Stimulated activated naive B cell treated with anti-CD40 and anti-IgM and Interleukin-4, amounts not matched to agents 10 μg/mL and 1 μg/mL and 100 μg/mL, for 72 hours (primary cell): Measurements from ENCODE around the gene RAI1.

Source experiments
- ATAC-seq, 2 donors: fragments of 150-1000 bp; cut with Tn5 transposase; replicated peaks; 2 replicates each; pipeline ENCODE4 v1.10.0; 2021; ENCODE audit warnings: moderate library complexity in 1 of 2
- DNase-seq: peaks from one replicate; pipeline ENCODE4 v3.0.0; 2021
- H3K27ac Mint-ChIP-seq: one replicate; pipeline ENCODE4 v1.8.0; 2022; ENCODE audit warnings: mild to moderate bottlenecking, mixed read lengths
- H3K27me3 Mint-ChIP-seq, 2 donors: one replicate each; pipeline ENCODE4 v1.8.0; 2022; ENCODE audit warnings: mixed read lengths in 2 of 2
- H3K36me3 Mint-ChIP-seq, 2 donors: one replicate each; pipeline ENCODE4 v1.8.0; 2022; ENCODE audit warnings: mixed read lengths in 2 of 2, mild to moderate bottlenecking in 1 of 2
- H3K4me1 Mint-ChIP-seq, 2 donors: one replicate each; pipeline ENCODE4 v1.8.0; 2022; ENCODE audit warnings: mixed read lengths in 2 of 2, mild to moderate bottlenecking in 1 of 2
- H3K4me3 Mint-ChIP-seq, 2 donors: one replicate each; pipeline ENCODE4 v1.8.0; 2022; ENCODE audit warnings: mild to moderate bottlenecking in 2 of 2, mixed read lengths in 2 of 2, moderate library complexity in 1 of 2
- H3K9me3 Mint-ChIP-seq, 2 donors: one replicate each; pipeline ENCODE4 v1.8.0; 2022; ENCODE audit warnings: mixed read lengths in 2 of 2, mild to moderate bottlenecking in 1 of 2

The RAI1 gene

DNA sequence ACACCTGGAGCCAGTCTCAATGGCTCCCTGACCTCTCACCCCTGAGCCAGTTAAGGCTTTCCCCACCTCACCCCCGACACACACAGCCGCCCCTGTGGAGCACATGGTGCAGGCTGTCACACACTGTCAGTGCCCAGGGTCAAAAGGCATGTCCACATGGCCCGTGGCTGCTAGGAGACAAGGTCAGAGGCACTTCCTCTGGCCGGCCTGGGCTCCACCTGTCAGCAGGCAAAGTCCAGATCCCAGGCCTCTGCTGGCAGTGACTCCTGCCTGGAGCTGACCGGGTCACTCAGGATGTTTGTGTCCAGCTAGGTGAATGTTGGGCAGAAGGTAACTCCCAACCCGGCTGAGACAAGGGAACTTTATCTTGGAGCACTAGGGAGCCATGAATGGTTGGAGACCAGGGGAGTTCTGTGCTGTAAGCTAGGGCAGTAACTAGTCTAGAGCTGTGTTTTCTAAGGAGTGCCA lies 149.5 kb downstream of the RAI1 start:
- ATAC-seq: no peak
- Mint-ChIP-seq H3K4me3 (no peak overlapping the region), H3K4me1 (peaks cover 51 to 85% of the 10 kb centered on the region in 2 donors), H3K9me3 (no peaks in the 10 kb centered on the region), H3K27ac (no peak overlapping the region), H3K27me3 (no peaks in the 10 kb centered on the region), H3K36me3 (peaks cover 54 to 77% of the 10 kb centered on the region in 2 donors)
- no peak for DNase-seq

DNA sequence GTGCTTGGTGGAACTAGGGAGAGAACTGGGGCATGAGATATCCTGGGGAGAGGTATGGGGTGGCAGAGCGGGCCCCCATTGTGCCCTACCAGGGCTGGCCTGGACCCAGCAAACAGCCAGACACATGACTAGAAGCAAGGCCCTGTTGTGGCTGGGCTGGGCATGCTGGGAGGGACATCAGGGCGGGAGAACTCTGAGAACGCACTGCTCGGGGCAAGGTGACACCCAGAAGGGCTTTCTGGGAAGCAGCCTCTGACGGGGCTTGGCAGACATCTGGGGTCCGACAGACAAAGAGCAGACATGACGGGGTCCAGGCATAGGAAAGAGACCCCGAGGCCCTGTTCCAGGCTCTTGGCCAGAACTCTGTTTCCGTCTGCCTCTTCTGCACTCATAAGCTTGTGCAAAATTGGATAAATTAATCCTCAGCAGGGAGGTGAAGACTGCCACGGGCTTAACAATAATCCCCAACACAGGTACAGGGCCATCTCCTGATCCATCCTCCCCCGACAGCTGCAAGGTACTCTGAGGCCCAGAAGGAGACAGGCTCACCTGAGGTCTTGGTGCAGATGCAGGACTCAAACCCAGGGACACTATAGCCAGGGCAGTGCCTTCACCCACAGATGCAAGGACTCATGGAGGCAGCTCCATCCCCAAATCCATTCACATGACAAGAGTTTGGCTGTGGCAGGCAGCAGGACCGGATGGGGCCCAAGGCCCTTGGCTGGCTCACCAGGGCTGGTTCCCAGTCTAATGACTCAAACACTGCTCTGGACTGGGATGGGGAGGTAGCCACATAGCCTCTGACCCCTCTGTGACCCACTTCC lies 150.2 kb downstream of the RAI1 start:
- no peak for DNase-seq
- no peak for ATAC-seq
- Mint-ChIP-seq H3K9me3 (no peaks in the 10 kb centered on the region), H3K27ac (no peak overlapping the region), H3K4me3 (no peak overlapping the region), H3K4me1 (peaks cover 48 to 83% of the 10 kb centered on the region in 2 donors), H3K27me3 (no peaks in the 10 kb centered on the region), H3K36me3 (peaks cover 52 to 75% of the 10 kb centered on the region in 2 donors)

GRCh38 chr17:17832032-17832363 lies 150.7 kb downstream of the RAI1 start:
- Mint-ChIP-seq H3K4me3 (peak overlapping the region in 1 of 2 donors; percentile 3), H3K27ac (peak overlapping the region; percentile 37)
- no peak for DNase-seq

GRCh38 chr17:17833658-17834357 lies 152.6 kb downstream of the RAI1 start:
- Mint-ChIP-seq H3K36me3 (peaks cover 34 to 60% of the 10 kb centered on the region in 2 donors), H3K4me3 (peak overlapping the region; percentile 93 to 97), H3K27me3 (no peaks in the 10 kb centered on the region), H3K4me1 (peaks cover 44 to 82% of the 10 kb centered on the region in 2 donors), H3K9me3 (no peaks in the 10 kb centered on the region), H3K27ac (peak overlapping the region; percentile 99)
- no peak for DNase-seq
- peak; percentile 6 to 8 for ATAC-seq

More at GRCh38 chr17:17832032-17832363, 150.7 kb downstream of the RAI1 start:
- peaks cover 47 to 71% of the 10 kb centered on the region in 2 donors for H3K36me3 Mint-ChIP-seq
- no peaks in the 10 kb centered on the region for H3K9me3 Mint-ChIP-seq
- no peak for ATAC-seq
- no peaks in the 10 kb centered on the region for H3K27me3 Mint-ChIP-seq
- peaks cover 43 to 80% of the 10 kb centered on the region in 2 donors for H3K4me1 Mint-ChIP-seq

GRCh38 chr17:17834974-17835373 lies 153.7 kb downstream of the RAI1 start:
- ATAC-seq: no peak
- Mint-ChIP-seq H3K27ac (peak overlapping the region; percentile 99), H3K9me3 (no peaks in the 10 kb centered on the region), H3K4me1 (peaks cover 47 to 85% of the 10 kb centered on the region in 2 donors), H3K27me3 (no peaks in the 10 kb centered on the region), H3K36me3 (peaks cover 28 to 51% of the 10 kb centered on the region in 2 donors), H3K4me3 (peak overlapping the region; percentile 93 to 97)
- DNase-seq: no peak

- Mint-ChIP-seq H3K4me1 (peaks cover 47 to 81% of the 10 kb centered on the region in 2 donors), H3K36me3 (peaks cover 24 to 47% of the 10 kb centered on the region in 2 donors), H3K27me3 (no peaks in the 10 kb centered on the region), H3K4me3 (peak overlapping the region; percentile 93 to 97), H3K9me3 (no peaks in the 10 kb centered on the region), H3K27ac (peak overlapping the region; percentile 99)
- DNase-seq: no peak
- ATAC-seq: no peak
Measured at GRCh38 chr17:17835415-17836249, 154.4 kb downstream of the RAI1 start.

DNA sequence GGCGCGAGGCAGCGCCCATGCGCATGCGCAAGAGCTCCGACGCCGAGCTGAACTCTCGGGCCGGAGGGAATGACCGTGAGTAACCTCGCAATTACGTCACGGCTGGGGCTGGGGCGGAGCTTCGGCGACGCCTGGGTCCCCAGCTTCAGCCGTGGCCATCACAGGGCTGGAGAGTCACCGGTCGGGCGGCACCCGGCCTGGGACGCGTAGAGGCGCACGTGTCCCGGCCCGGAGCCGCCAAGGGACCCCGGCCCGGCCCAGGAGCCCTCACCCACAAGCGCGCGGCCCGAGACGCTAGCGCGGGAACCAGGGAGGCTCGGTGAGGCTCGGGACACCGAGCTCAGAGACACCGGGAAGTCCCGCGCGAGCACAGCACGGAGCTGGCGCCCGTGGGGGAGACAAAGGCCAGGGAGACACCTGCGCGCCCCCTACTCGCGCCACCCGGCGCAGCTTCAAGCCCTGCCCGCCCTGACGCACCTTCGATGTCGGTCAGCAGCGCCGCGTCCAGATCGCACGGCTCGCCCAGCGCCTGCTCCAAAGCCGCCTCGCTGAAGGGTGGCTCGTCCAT lies 155.1 kb downstream of the RAI1 start:
- ATAC-seq: peak; percentile 66 to 71
- peak; percentile 96 for DNase-seq
- peaks cover 24 to 43% of the 10 kb centered on the region in 2 donors for H3K36me3 Mint-ChIP-seq
- H3K4me1 Mint-ChIP-seq: peaks cover 54 to 82% of the 10 kb centered on the region in 2 donors
- H3K9me3 Mint-ChIP-seq: no peaks in the 10 kb centered on the region
- H3K27ac Mint-ChIP-seq: peak overlapping the region; percentile 99
- H3K4me3 Mint-ChIP-seq: peak overlapping the region; percentile 93 to 97
- no peaks in the 10 kb centered on the region for H3K27me3 Mint-ChIP-seq

DNA sequence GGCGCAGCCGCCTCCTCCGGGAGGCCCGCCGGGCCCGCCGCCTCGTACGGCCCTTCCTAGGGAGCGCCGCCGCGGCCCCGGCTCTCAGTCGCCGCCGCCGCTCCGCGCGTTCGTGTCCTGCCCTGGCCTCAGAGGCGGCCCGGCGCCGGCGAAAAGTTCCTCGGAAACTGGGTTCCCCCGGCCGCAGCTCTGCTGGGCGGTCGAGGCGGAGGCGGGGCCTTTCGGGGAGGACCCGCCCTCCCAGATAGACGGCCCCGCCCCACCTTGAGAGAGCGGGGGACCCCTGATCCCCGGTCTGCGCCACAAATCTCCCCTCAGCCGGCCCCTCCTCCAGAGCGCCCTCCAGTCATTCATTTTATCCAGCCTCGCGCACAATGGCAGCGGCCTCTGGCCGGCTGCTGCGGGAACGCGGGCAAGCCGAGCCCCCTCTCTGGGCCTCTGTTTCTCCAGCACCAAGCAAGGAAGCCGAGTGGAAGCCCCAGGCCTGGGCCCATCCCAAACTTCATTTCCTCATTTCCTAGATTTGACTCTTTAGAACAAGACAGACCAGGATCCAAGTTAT lies 155.6 kb downstream of the RAI1 start, which contains the start of gene SREBF1:
TSS of gene SREBF1 (minus strand) at position 169 of the 562 bp plus-strand sequence. CDS start 169 bp downstream, outside the sequence.
- Mint-ChIP-seq H3K4me1 (peaks cover 54 to 82% of the 10 kb centered on the region in 2 donors), H3K27me3 (no peaks in the 10 kb centered on the region)
- peak; percentile 61 for DNase-seq

DNA sequence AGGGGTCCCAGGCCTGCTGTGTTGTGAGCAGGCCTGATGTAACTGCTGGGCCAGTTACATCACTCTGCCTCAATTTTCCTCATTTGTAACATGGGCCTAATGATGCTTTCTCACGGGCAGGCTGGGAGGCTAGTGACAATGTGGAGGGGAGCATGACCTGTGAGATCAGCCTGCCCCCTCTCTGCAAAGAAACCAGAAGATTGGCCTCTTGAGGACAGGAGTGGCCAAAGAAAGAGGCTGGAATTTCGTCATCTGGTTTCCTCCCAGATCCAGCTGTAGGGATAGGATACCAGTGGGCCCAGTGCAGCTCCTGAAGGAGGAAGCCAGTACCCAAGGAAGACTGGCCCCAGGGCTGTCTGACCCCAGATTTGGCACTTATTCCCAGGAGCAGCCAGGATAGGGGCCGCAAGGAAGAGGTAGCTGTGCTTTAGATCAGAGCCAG lies 156.1 kb downstream of the RAI1 start:
- peak overlapping the region; percentile 99 for H3K27ac Mint-ChIP-seq
- H3K27me3 Mint-ChIP-seq: no peaks in the 10 kb centered on the region
- no peaks in the 10 kb centered on the region for H3K9me3 Mint-ChIP-seq
- peaks cover 18 to 33% of the 10 kb centered on the region in 2 donors for H3K36me3 Mint-ChIP-seq
- peak overlapping the region; percentile 93 to 97 for H3K4me3 Mint-ChIP-seq
- H3K4me1 Mint-ChIP-seq: peaks cover 52 to 79% of the 10 kb centered on the region in 2 donors
- no peak for ATAC-seq
- no peak for DNase-seq

More for the DNA sequence above, 155.6 kb downstream of the RAI1 start, which contains the start of gene SREBF1:
- no peaks in the 10 kb centered on the region for H3K9me3 Mint-ChIP-seq
- ATAC-seq: peak; percentile 26 to 31
- peaks cover 22 to 38% of the 10 kb centered on the region in 2 donors for H3K36me3 Mint-ChIP-seq
- peak within 1 kb of the TSS; percentile 99 for H3K27ac Mint-ChIP-seq
- peak within 1 kb of the TSS; percentile 93 to 97 for H3K4me3 Mint-ChIP-seq

DNA sequence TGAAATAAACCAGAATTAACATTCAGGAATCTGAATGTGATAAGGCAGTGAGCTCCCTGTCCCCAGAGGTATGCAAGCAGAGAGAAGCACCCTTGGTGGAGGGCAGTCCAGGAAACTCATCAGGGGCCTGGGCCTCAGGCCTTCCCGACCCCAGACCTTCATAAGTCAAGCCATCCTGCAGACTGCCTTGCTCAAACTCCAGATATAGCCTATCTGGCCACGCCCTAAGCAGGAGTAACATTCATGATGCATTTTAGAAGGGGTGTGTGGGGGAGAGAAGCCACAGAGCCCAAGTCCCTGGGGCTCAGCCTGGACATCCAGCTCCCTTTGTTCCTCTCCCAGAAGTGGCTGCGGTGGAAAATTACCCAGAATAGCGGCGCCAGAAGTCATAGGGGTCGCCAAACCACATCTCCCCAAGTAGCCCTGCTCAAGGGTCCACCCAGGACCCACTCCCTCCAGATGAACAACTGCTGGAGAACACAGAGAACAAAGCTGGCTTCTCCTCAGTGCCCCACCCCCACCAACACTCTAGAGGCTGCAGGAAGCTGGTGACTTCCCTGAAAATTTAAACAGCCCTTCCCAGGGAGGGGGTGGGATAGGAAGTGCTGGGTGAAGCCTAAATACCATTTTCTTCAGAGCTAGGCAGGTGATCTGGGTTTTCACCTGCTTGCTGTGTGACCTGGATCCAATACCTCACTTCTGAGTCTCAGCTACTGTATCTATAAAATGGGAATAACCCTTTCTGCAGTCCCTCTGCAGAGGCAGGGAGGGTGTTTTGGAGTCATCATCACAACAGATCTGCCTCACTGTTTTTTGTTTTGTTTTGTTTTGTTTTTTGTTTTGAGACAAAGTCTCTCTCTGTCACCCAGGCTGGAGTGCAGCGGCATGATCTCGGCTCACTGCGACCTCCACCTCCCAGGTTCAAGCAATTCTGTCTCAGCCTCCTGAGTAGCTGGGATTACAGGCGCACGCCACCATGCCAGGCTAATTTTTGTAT lies 157.0 kb downstream of the RAI1 start:
- DNase-seq: no peak
- Mint-ChIP-seq H3K27ac (peak overlapping the region; percentile 99), H3K4me3 (peak overlapping the region; percentile 85 to 93), H3K4me1 (peaks cover 50 to 75% of the 10 kb centered on the region in 2 donors), H3K27me3 (no peaks in the 10 kb centered on the region), H3K36me3 (peaks cover 15 to 32% of the 10 kb centered on the region in 2 donors), H3K9me3 (no peaks in the 10 kb centered on the region)
- ATAC-seq: no peak

- Mint-ChIP-seq H3K36me3 (peaks cover 5 to 16% of the 10 kb centered on the region in 2 donors), H3K4me1 (peaks cover 38 to 59% of the 10 kb centered on the region in 2 donors), H3K27ac (peak overlapping the region; percentile 95), H3K27me3 (no peaks in the 10 kb centered on the region), H3K4me3 (peak overlapping the region; percentile 81 to 85), H3K9me3 (no peaks in the 10 kb centered on the region)
- DNase-seq (peak; percentile 82), ATAC-seq (peak; percentile 76 to 79)
Measured at GRCh38 chr17:17839791-17840707, 158.8 kb downstream of the RAI1 start.
